Measurements from ENCODE around the gene TEX9.

TEX9 gene

DNA sequence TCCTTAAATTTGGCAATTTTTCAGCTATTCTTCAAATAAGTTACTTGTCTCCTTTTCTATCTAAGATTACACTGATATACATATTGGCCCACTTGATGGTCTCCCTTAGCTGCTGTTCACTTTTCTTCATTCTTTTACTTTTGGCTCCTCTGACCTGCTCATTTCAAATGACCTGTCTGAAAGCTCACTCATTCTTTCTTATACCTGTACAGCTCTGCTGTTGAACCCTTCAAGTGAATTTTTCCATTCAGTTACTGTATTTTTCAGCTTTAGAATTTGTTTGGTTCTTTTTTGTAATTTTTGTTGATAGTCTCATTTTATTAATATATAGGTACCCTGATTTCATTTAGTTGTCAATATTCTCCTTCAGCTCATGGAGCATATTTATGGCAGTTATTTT, 60.0 kb downstream of the TEX9 start:
- Histone ChIP-seq H3K4me3 (ENCODE audit: low read depth, low read length) (no peak overlapping the region), H3K4me1 (no peaks in the 10 kb centered on the region), H3K9me3 (no peaks in the 10 kb centered on the region), H3K36me3 (peaks cover 1% of the 10 kb centered on the region), H3K27me3 (no peaks in the 10 kb centered on the region)
- DNase-seq: no peak
- TF ChIP-seq CTCF (IDR thresholded peaks at IDR 0.05; ENCODE audit: low read depth, low read length): no peak

DNA sequence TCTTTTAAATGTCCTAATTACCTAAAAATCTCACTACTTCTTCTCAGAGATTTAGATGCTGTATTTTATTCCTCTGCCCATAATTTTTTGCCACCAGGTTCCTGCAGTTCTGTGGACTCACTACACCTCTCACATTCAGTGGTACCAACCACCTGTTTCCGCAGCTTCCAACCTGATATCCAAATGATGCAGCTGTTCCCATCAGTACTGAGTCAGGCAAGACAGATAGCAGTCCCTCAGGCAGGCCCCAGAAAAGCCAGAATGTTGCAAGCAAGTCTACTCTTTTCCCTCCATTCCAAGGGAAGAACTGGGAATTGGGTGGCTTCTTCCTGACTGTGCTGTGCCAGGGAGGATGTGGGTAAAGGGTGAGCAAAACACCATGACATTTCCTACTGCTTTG, 60.8 kb downstream of the TEX9 start:
- no peak for TF ChIP-seq CTCF (IDR thresholded peaks at IDR 0.05; ENCODE audit: low read depth, low read length)
- H3K36me3 ChIP-seq: peaks cover 3% of the 10 kb centered on the region
- no peaks in the 10 kb centered on the region for H3K4me1 ChIP-seq
- H3K9me3 ChIP-seq: no peaks in the 10 kb centered on the region
- H3K4me3 ChIP-seq (ENCODE audit: low read depth, low read length): no peak overlapping the region
- DNase-seq: no peak
- H3K27me3 ChIP-seq: no peaks in the 10 kb centered on the region

- H3K4me3 ChIP-seq (ENCODE audit: low read depth, low read length): no peak overlapping the region
- peak; percentile 47 for TF ChIP-seq CTCF (IDR thresholded peaks at IDR 0.05; ENCODE audit: low read depth, low read length)
- no peaks in the 10 kb centered on the region for H3K4me1 ChIP-seq
- no peaks in the 10 kb centered on the region for H3K27me3 ChIP-seq
- DNase-seq: no peak
- H3K36me3 ChIP-seq: peaks cover 3% of the 10 kb centered on the region
- H3K9me3 ChIP-seq: no peaks in the 10 kb centered on the region
Observed at GRCh38 chr15:56428821-56429458, 63.7 kb downstream of the TEX9 start.

DNA sequence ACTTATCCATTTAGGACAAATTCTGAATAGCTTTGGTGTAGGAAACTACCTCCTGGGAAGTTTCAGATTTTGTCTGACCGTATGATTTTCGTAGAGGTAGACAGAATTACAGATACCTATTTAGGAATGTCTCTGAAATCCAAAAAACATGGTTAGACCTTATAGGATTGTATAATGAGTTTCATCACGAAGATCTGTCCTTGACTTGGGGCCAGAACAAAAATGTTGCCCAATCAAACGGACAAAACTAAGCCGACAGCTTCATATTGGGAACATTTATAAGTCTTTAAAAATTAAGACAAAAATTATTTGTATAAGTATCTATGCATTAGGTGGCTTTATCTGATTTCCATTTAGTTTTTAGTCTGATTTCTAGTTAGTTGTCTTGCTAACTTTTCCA, 67.1 kb downstream of the TEX9 start:
- H3K27me3 ChIP-seq: no peaks in the 10 kb centered on the region
- no peak overlapping the region for H3K4me3 ChIP-seq (ENCODE audit: low read depth, low read length)
- no peaks in the 10 kb centered on the region for H3K9me3 ChIP-seq
- no peak for DNase-seq
- H3K4me1 ChIP-seq: no peaks in the 10 kb centered on the region
- TF ChIP-seq CTCF (IDR thresholded peaks at IDR 0.05; ENCODE audit: low read depth, low read length): no peak
- H3K36me3 ChIP-seq: peaks cover 3% of the 10 kb centered on the region; the same call in 1 of the 2 replicates

DNA sequence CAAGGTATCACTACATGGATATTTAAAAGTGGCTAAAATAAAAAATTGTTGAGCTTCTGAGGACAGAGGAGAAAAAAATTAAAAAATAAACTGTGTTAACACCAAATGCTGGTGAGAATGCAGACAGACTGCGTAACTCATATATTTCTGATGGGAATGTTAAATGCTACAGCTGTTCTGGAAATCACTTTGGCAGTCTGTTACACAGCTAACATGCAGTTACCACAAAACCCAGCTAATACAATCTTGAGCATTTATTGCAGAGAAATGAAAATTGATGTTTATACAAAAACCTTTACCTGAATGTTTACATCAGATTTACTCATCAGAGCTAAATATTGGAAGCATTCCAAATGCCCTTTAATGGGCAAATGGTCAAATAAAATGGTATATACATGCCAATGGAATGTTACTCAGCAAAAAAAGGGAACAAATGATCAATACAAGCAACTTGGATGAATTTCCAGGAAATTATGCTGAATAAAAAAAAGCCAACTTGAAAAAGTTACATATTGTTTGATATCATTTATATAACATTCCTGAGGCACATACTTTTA, 75.1 kb downstream of the TEX9 start:
- no peaks in the 10 kb centered on the region for H3K4me1 ChIP-seq
- DNase-seq: no peak
- H3K4me3 ChIP-seq (ENCODE audit: low read depth, low read length): no peak overlapping the region
- no peaks in the 10 kb centered on the region for H3K36me3 ChIP-seq
- H3K9me3 ChIP-seq: no peaks in the 10 kb centered on the region
- no peaks in the 10 kb centered on the region for H3K27me3 ChIP-seq
- no peak for TF ChIP-seq CTCF (IDR thresholded peaks at IDR 0.05; ENCODE audit: low read depth, low read length)

DNA sequence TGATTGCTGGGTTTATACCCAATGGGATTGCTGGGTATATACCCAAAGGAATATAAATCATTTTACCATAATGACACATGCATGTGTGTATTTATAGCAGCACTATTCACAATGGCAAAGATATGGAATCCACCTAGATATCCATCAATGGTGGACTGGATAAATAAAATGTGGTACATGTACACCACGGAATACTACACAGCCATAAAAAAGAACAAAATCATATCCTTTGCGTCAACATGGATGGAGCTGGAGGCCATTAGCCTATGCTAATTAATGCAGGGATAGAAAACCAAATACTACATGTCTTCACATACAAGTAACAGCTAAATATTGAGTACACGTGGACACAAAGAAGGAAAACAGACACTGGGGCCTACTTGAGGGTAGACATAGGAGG, 77.1 kb downstream of the TEX9 start:
- TF ChIP-seq CTCF (IDR thresholded peaks at IDR 0.05; ENCODE audit: low read depth, low read length): no peak
- Histone ChIP-seq H3K9me3 (no peaks in the 10 kb centered on the region), H3K4me3 (ENCODE audit: low read depth, low read length) (no peak overlapping the region), H3K4me1 (no peaks in the 10 kb centered on the region), H3K36me3 (no peaks in the 10 kb centered on the region), H3K27me3 (no peaks in the 10 kb centered on the region)
- no peak for DNase-seq
